ENCODE measurements around the gene PPARA.

DNA sequence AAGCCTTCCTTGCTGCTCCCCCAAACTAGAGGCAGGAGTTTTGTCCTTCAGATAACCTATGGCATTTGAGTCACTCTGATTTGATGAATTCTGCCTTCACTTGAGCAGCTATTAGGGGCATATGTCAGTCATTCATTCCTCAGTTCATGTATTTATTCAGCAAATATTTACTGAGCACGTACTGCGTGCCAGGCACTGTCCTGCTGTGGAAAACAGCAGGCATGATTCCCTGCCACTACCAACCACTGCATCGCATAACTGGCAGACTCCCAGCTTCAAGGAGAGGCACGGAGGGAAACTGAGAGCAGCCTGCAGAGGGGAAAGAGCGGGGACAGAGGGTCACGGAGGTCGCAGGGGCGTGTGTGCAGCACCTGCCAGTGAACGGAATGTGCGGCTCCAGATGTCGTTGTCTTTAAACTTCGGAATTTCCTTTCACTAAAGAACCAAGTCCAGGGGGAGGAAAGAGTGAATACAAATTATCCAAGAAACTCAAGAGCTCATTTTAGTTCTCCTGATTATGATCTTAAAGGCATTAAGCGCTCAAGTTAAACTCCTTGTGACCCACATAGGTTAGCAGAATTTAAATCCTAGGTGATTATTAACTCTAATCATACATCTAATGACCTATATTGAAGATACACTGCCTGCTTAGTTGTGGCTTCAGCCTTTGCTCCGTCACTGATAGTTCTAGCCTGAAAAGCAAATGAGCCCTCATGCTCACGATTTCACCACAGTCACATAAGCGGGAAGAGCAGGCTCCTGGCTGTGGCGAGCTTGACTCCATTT lies 12.6 kb downstream of the PPARA start:
- TF ChIP-seq, protein P1, sequence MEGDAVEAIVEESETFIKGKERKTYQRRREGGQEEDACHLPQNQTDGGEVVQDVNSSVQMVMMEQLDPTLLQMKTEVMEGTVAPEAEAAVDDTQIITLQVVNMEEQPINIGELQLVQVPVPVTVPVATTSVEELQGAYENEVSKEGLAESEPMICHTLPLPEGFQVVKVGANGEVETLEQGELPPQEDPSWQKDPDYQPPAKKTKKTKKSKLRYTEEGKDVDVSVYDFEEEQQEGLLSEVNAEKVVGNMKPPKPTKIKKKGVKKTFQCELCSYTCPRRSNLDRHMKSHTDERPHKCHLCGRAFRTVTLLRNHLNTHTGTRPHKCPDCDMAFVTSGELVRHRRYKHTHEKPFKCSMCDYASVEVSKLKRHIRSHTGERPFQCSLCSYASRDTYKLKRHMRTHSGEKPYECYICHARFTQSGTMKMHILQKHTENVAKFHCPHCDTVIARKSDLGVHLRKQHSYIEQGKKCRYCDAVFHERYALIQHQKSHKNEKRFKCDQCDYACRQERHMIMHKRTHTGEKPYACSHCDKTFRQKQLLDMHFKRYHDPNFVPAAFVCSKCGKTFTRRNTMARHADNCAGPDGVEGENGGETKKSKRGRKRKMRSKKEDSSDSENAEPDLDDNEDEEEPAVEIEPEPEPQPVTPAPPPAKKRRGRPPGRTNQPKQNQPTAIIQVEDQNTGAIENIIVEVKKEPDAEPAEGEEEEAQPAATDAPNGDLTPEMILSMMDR (IDR thresholded peaks at IDR 0.05) = no peak
- TF ChIP-seq POLR2AphosphoS5 (IDR thresholded peaks at IDR 0.05; ENCODE audit: low read depth, low read length) = no peak
- TF ChIP-seq, protein P2, sequence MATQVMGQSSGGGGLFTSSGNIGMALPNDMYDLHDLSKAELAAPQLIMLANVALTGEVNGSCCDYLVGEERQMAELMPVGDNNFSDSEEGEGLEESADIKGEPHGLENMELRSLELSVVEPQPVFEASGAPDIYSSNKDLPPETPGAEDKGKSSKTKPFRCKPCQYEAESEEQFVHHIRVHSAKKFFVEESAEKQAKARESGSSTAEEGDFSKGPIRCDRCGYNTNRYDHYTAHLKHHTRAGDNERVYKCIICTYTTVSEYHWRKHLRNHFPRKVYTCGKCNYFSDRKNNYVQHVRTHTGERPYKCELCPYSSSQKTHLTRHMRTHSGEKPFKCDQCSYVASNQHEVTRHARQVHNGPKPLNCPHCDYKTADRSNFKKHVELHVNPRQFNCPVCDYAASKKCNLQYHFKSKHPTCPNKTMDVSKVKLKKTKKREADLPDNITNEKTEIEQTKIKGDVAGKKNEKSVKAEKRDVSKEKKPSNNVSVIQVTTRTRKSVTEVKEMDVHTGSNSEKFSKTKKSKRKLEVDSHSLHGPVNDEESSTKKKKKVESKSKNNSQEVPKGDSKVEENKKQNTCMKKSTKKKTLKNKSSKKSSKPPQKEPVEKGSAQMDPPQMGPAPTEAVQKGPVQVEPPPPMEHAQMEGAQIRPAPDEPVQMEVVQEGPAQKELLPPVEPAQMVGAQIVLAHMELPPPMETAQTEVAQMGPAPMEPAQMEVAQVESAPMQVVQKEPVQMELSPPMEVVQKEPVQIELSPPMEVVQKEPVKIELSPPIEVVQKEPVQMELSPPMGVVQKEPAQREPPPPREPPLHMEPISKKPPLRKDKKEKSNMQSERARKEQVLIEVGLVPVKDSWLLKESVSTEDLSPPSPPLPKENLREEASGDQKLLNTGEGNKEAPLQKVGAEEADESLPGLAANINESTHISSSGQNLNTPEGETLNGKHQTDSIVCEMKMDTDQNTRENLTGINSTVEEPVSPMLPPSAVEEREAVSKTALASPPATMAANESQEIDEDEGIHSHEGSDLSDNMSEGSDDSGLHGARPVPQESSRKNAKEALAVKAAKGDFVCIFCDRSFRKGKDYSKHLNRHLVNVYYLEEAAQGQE (IDR thresholded peaks at IDR 0.05; ENCODE audit: insufficient read depth in 1 of 2, low read depth in 2 of 2, low read length in 1 of 2) = no peak
- TF ChIP-seq SIN3A (IDR thresholded peaks at IDR 0.05; ENCODE audit: borderline replicate concordance, insufficient read depth, low read depth, low read length) = no peak

Data from Panc1 (cell line).